HepG2 (cell line): ENCODE results near the gene THAP5.

Source experiments
- FOXP1 ChIP-seq, 2 experiments: fragments of 450-650 bp in 1 of 2; IDR thresholded peaks; 2 replicates each; pipeline ENCODE4 v1.6.1; 2017 to 2018; ENCODE audit warnings: antibody characterized with exemption in 1 of 2
- NR2C2 ChIP-seq: sonication (generic); formaldehyde crosslinking; IDR thresholded peaks from 2 replicates; pipeline ENCODE4 v1.4.0; 2020; ENCODE audit warnings: missing genetic modification reagents, mild to moderate bottlenecking, moderate library complexity, borderline replicate concordance
- ZBTB8A ChIP-seq: sonication (generic); formaldehyde crosslinking; IDR thresholded peaks from 2 replicates; pipeline ENCODE4 v1.4.0; 2020; ENCODE audit warnings: mild to moderate bottlenecking, low read depth, missing genetic modification reagents, borderline replicate concordance
- TF ChIP-seq, protein P1 (sequence below): sonication (generic); formaldehyde crosslinking; IDR thresholded peaks from 2 replicates; pipeline ENCODE4 v1.4.0; 2020; ENCODE audit warnings: mild to moderate bottlenecking, missing genetic modification reagents

- TF ChIP-seq FOXP1 (IDR thresholded peaks at IDR 0.05) = no peak
- no peak for TF ChIP-seq FOXP1 (CRISPR knock-in tag; IDR thresholded peaks at IDR 0.05)
- TF ChIP-seq ZBTB8A (CRISPR knock-in tag) = no peak
- TF ChIP-seq, protein P1, sequence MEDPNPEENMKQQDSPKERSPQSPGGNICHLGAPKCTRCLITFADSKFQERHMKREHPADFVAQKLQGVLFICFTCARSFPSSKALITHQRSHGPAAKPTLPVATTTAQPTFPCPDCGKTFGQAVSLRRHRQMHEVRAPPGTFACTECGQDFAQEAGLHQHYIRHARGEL (CRISPR knock-in tag) = no peak
- TF ChIP-seq NR2C2 (CRISPR knock-in tag) = no peak
Measured at GRCh38 chr7:108618056-108618455, 48.5 kb upstream of the THAP5 start.
